Astrocyte (in vitro differentiated cells and primary cell): ENCODE measurements around the gene IL25.

ENCODE experiments used
- EZH2 ChIP-seq: IDR thresholded peaks from 2 replicates; pipeline ENCODE4 v1.6.1; 2012; ENCODE audit warnings: mild to moderate bottlenecking, low read length, inconsistent platforms; ENCODE audit not compliant: insufficient read depth
- TF ChIP-seq, protein P1 (sequence below): IDR thresholded peaks from 2 replicates; pipeline ENCODE4 v1.5.1; 2011; ENCODE audit warnings: low read depth, mild to moderate bottlenecking, inconsistent platforms, low read length, moderate library complexity; ENCODE audit not compliant: insufficient read depth

DNA sequence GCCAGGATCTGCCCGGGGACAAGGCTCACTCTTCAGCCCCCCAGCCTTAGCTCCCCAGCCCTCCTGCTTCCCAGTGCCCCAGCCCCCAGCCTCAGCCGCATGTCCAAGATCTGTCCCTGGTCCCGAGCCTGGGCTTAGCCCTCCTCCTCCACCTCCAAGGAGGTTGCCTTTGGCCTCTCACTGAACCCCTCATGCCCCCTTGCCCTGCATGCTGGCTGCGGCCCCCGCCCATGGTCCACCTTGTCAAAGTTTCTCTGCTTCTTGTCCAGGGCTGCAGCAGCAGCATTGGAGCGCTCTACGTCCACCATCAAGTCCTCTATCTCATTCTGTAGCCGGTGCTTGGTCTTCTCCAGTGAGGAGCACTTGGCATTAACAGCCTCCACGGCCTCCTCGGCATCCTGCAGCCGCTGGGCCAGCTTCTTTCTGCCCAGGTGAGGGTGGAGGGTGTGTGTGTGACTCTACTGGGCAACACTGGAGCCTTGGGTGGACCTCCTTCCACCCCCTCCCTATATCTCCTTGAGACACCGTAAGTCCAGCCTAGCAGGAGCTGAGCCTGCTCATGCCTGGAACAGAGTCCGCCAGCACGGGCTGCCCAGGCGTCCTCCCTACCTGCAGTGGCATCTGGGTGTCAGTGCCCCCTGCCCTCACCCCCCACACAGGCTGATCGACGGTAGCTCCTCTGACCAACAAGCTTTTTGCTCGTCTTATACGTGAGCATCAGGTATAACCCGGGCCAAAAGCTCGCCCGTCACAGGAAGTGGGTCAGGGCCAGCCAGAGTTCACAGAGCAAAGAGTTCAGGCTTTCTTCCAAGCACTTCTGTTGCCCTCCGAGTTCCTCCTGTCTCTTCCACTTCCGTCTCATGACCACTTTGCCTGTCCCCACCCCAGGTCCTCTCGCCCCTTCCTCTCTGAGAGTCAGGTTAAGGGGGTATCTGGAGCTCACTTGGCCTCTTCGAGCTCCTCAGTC, 15.6 kb downstream of the IL25 start:
- TF ChIP-seq, protein P1, sequence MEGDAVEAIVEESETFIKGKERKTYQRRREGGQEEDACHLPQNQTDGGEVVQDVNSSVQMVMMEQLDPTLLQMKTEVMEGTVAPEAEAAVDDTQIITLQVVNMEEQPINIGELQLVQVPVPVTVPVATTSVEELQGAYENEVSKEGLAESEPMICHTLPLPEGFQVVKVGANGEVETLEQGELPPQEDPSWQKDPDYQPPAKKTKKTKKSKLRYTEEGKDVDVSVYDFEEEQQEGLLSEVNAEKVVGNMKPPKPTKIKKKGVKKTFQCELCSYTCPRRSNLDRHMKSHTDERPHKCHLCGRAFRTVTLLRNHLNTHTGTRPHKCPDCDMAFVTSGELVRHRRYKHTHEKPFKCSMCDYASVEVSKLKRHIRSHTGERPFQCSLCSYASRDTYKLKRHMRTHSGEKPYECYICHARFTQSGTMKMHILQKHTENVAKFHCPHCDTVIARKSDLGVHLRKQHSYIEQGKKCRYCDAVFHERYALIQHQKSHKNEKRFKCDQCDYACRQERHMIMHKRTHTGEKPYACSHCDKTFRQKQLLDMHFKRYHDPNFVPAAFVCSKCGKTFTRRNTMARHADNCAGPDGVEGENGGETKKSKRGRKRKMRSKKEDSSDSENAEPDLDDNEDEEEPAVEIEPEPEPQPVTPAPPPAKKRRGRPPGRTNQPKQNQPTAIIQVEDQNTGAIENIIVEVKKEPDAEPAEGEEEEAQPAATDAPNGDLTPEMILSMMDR: no peak
- no peak for TF ChIP-seq EZH2
